HEK293 (cell line): ENCODE results near the gene JAM2.
A peak's percentile ranks its signal among the peaks of the same experiment; 100 is the strongest.

Source experiments
- BCL6B ChIP-seq: fragments of 450-650 bp; formaldehyde crosslinking; IDR thresholded peaks from 2 replicates; pipeline ENCODE4 v1.5.1; 2017; ENCODE audit warnings: missing biosample characterization, missing genetic modification characterization
- ZEB2 ChIP-seq: fragments of 450-650 bp; formaldehyde crosslinking; IDR thresholded peaks from 2 replicates; pipeline ENCODE4 v1.5.1; 2016; ENCODE audit warnings: missing biosample characterization, missing genetic modification characterization
- ZFP37 ChIP-seq: fragments of 450-650 bp; formaldehyde crosslinking; IDR thresholded peaks from 2 replicates; pipeline ENCODE4 v1.5.1; 2016; ENCODE audit warnings: missing biosample characterization, missing genetic modification characterization
- ZFP41 ChIP-seq: fragments of 450-650 bp; formaldehyde crosslinking; IDR thresholded peaks from 2 replicates; pipeline ENCODE4 v1.5.1; 2016; ENCODE audit warnings: missing biosample characterization, missing genetic modification characterization, borderline replicate concordance
- ZNF114 ChIP-seq: fragments of 450-650 bp; formaldehyde crosslinking; IDR thresholded peaks from 2 replicates; pipeline ENCODE4 v1.5.0; 2017; ENCODE audit warnings: missing biosample characterization, missing genetic modification characterization
- ZNF311 ChIP-seq: fragments of 450-650 bp; formaldehyde crosslinking; IDR thresholded peaks from 2 replicates; pipeline ENCODE4 v1.5.1; 2017; ENCODE audit warnings: missing biosample characterization, missing genetic modification characterization, borderline replicate concordance
- ZNF558 ChIP-seq: fragments of 450-650 bp; formaldehyde crosslinking; IDR thresholded peaks from 2 replicates; pipeline ENCODE4 v1.5.1; 2016; ENCODE audit warnings: missing biosample characterization, missing genetic modification characterization
- ZNF776 ChIP-seq: fragments of 450-650 bp; formaldehyde crosslinking; IDR thresholded peaks from 2 replicates; pipeline ENCODE4 v1.5.0; 2017; ENCODE audit warnings: missing biosample characterization, missing genetic modification characterization, borderline replicate concordance
- TF ChIP-seq, protein P1 (sequence below): fragments of 450-650 bp; formaldehyde crosslinking; IDR thresholded peaks from 2 replicates; pipeline ENCODE4 v1.5.1; 2016; ENCODE audit warnings: missing biosample characterization, missing genetic modification characterization
- TF ChIP-seq, protein P2 (sequence below): fragments of 450-650 bp; formaldehyde crosslinking; IDR thresholded peaks from 2 replicates; pipeline ENCODE4 v1.5.1; 2016; ENCODE audit warnings: missing biosample characterization, missing genetic modification characterization
- TF ChIP-seq, protein P3 (sequence below): fragments of 450-650 bp; formaldehyde crosslinking; IDR thresholded peaks from 2 replicates; pipeline ENCODE4 v1.5.1; 2016; ENCODE audit warnings: missing biosample characterization, missing genetic modification characterization

DNA sequence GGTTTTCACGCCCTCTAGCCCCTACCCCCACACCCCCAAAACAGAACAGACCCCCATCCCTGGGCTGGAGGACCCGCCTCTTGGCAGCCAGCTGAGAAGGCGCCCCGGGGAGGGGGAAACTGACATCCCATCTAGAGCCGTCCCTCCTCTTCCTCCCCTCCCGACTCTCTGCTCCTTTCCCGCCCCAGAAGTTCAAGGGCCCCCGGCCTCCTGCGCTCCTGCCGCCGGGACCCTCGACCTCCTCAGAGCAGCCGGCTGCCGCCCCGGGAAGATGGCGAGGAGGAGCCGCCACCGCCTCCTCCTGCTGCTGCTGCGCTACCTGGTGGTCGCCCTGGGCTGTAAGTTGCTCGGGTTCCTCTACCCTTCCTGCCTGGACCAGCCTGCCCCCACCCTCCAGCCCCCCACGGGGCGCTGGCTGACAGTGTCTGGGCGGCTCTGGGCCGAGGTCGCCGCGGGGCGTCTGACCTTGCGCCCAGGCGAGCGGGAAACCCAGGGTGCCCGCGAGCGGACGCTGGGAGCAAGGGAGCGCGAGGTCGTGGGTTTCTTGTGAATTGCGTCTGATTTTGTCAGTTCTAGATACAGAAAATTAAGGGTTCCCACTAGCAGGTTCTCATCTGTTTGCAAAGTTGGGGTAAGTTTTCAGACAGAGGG lies 618 bp downstream of the JAM2 start:
- TF ChIP-seq ZEB2 (tag by site-specific recombination) (peak; percentile 40), ZFP41 (no peak), ZNF776 (tag by site-specific recombination) (no peak), ZNF311 (tag by site-specific recombination) (no peak), ZNF114 (tag by site-specific recombination) (no peak), ZFP37 (tag by site-specific recombination) (no peak), BCL6B (no peak), ZNF558 (tag by site-specific recombination) (no peak)
- TF ChIP-seq, protein P1, sequence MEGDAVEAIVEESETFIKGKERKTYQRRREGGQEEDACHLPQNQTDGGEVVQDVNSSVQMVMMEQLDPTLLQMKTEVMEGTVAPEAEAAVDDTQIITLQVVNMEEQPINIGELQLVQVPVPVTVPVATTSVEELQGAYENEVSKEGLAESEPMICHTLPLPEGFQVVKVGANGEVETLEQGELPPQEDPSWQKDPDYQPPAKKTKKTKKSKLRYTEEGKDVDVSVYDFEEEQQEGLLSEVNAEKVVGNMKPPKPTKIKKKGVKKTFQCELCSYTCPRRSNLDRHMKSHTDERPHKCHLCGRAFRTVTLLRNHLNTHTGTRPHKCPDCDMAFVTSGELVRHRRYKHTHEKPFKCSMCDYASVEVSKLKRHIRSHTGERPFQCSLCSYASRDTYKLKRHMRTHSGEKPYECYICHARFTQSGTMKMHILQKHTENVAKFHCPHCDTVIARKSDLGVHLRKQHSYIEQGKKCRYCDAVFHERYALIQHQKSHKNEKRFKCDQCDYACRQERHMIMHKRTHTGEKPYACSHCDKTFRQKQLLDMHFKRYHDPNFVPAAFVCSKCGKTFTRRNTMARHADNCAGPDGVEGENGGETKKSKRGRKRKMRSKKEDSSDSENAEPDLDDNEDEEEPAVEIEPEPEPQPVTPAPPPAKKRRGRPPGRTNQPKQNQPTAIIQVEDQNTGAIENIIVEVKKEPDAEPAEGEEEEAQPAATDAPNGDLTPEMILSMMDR (tag by site-specific recombination): peak; percentile 94
- TF ChIP-seq, protein P2, sequence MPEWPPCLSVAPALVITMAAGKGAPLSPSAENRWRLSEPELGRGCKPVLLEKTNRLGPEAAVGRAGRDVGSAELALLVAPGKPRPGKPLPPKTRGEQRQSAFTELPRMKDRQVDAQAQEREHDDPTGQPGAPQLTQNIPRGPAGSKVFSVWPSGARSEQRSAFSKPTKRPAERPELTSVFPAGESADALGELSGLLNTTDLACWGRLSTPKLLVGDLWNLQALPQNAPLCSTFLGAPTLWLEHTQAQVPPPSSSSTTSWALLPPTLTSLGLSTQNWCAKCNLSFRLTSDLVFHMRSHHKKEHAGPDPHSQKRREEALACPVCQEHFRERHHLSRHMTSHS (tag by site-specific recombination): no peak
- TF ChIP-seq, protein P3, sequence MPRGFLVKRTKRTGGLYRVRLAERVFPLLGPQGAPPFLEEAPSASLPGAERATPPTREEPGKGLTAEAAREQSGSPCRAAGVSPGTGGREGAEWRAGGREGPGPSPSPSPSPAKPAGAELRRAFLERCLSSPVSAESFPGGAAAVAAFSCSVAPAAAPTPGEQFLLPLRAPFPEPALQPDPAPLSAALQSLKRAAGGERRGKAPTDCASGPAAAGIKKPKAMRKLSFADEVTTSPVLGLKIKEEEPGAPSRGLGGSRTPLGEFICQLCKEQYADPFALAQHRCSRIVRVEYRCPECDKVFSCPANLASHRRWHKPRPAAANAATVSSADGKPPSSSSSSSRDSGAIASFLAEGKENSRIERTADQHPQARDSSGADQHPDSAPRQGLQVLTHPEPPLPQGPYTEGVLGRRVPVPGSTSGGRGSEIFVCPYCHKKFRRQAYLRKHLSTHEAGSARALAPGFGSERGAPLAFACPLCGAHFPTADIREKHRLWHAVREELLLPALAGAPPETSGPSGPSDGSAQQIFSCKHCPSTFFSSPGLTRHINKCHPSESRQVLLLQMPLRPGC (tag by site-specific recombination): no peak
